GM12878 (cell line): ENCODE data around the gene TMEM239. TPM values are rescaled to one million over a fixed set of nuclear protein-coding genes. Genes with fewer than 3 reads are reported as not detected.

Experiments used
- ATAC-seq: fragments of 200-7000 bp; cut with Tn5 transposase; 3 replicates; pipeline ENCODE4 v1.9.1; 2020; ENCODE audit warnings: mild to moderate bottlenecking, moderate library complexity
- BruUV-seq: library from RNA; stranded (reverse); fragments of 400-500 nt; replicated peaks from 2 replicates; lab custom pipeline; 2021; lab: Mats Ljungman, UMichigan
- CTCF ChIA-PET: fragments of 300-600 bp; sonication (Branson Sonifier 250); formaldehyde crosslinking; extraction: SDS; loops from one replicate; lab custom pipeline; 2021; ENCODE audit warnings: inconsistent platforms; lab: Yijun Ruan, JAX
- POLR2A ChIA-PET: fragments of 350-600 bp; formaldehyde crosslinking; extraction: SDS; loops from one replicate; lab custom pipeline; 2021; ENCODE audit warnings: inconsistent platforms; lab: Charles Lee
- RAD21 ChIA-PET: fragments of 300-600 bp; sonication (Branson Sonifier 250); formaldehyde crosslinking; loops from one replicate; lab custom pipeline; 2023; ENCODE audit warnings: antibody characterized with exemption; ENCODE audit not compliant: unreplicated experiment; lab: Charles Lee
- SMC1A ChIA-PET: fragments of 300-600 bp; sonication (Branson Sonifier 250); formaldehyde crosslinking; loops from one replicate; lab custom pipeline; 2023; ENCODE audit not compliant: unreplicated experiment, uncharacterized antibody; lab: Charles Lee
- DNase-seq: peaks from one replicate; pipeline ENCODE4 v3.0.0-alpha.2; 2011; ENCODE audit warnings: low read depth, low spot score
- FAIRE-seq: peaks from 3 replicates; lab custom pipeline; 2011; peaks lifted over from hg19 to GRCh38; lab: Jason Lieb, UNC
- H2AFZ ChIP-seq: 2 replicates; pipeline ENCODE4 v1.6.0; 2011; ENCODE audit warnings: low read depth, low read length, control low read depth; ENCODE audit not compliant: control insufficient read depth
- H3K27ac ChIP-seq: 2 replicates; pipeline ENCODE4 v1.5.1; 2011; ENCODE audit warnings: control low read depth; ENCODE audit not compliant: control insufficient read depth, insufficient read depth
- H3K27me3 ChIP-seq, 2 experiments: replicated peaks in 1 of 2; 2 replicates each; pipeline versions ENCODE4 v1.6.0 to v1.6.1; 2011; ENCODE audit warnings: low read length in 1 of 2; ENCODE audit not compliant: control insufficient read depth in 2 of 2, insufficient read depth in 2 of 2
- H3K36me3 ChIP-seq, 2 experiments: 2 replicates each; pipeline ENCODE4 v1.5.1; 2011; ENCODE audit warnings: low read length in 1 of 2; ENCODE audit not compliant: control insufficient read depth in 2 of 2, insufficient read depth in 2 of 2
- H3K4me1 ChIP-seq: 2 replicates; pipeline ENCODE4 v1.6.1; 2011; ENCODE audit warnings: mild to moderate bottlenecking, low read length, moderate library complexity, mixed read lengths; ENCODE audit not compliant: control insufficient read depth, insufficient read depth
- H3K4me2 ChIP-seq: 2 replicates; pipeline ENCODE4 v1.6.0; 2011; ENCODE audit warnings: control low read depth; ENCODE audit not compliant: control insufficient read depth, insufficient read depth
- H3K4me3 ChIP-seq: fragments of 200-600 bp; sonication (generic); 2 replicates; pipeline ENCODE4 v1.5.1; 2016
- H3K79me2 ChIP-seq: 2 replicates; pipeline ENCODE4 v1.6.0; 2011; ENCODE audit warnings: low read length; ENCODE audit not compliant: control insufficient read depth, insufficient read depth
- H3K9ac ChIP-seq: 2 replicates; pipeline ENCODE4 v1.8.0; 2011; ENCODE audit warnings: low read length, control low read depth, mixed read lengths; ENCODE audit not compliant: control insufficient read depth, insufficient read depth
- H3K9me3 ChIP-seq: replicated peaks from 3 replicates; pipeline ENCODE4 v1.5.1; 2011; ENCODE audit warnings: mild to moderate bottlenecking, low read length; ENCODE audit not compliant: control insufficient read depth, insufficient read depth
- H4K20me1 ChIP-seq: 2 replicates; pipeline ENCODE4 v1.6.0; 2011; ENCODE audit not compliant: control insufficient read depth, insufficient read depth
- CBX3 ChIP-seq: fragments of 200-600 bp; sonication (generic); IDR thresholded peaks from 2 replicates; pipeline ENCODE4 v1.6.1; 2016; ENCODE audit warnings: low read depth, borderline replicate concordance
- EP300 ChIP-seq, 2 experiments: fragments of 150-350 bp in 1 of 2; IDR thresholded peaks; 2 replicates each; pipeline ENCODE4 v1.6.1; 2011 to 2012; ENCODE audit warnings: low read depth in 2 of 2, low read length in 2 of 2, borderline replicate concordance in 1 of 2, improper control_type of control experiment in 1 of 2, inconsistent platforms in 1 of 2; ENCODE audit not compliant: control insufficient read depth in 1 of 2
- ESRRA ChIP-seq: IDR thresholded peaks from 2 replicates; pipeline ENCODE4 v1.6.1; 2012; ENCODE audit warnings: mild to moderate bottlenecking, low read length, improper control_type of control experiment
- NFYA ChIP-seq: IDR thresholded peaks from 2 replicates; pipeline ENCODE4 v1.6.1; 2011; ENCODE audit warnings: low read depth, mild to moderate bottlenecking, low read length, improper control_type of control experiment, borderline replicate concordance
- WGBS: methylation state at CpG from one replicate; pipeline ENCODE4 v1.1.6; 2016; ENCODE audit warnings: low lambda C conversion rate; ENCODE audit not compliant: insufficient replicate concordance, insufficient coverage; ENCODE audit errors: missing lambda C conversion rate; 5-methylcytosine and 5-hydroxymethylcytosine counted together
- in situ Hi-C: fragments of 300-500 bp; cut with MboI; formaldehyde crosslinking; loops from 9 replicates; pipeline ENCODE4 v1.14.3; 2018; ENCODE audit warnings: mixed read lengths
- intact Hi-C: fragments of 100-400 bp; cut with micrococcal nuclease; formaldehyde crosslinking; loops from one replicate; pipeline ENCODE4 v1.14.2; 2022; ENCODE audit not compliant: unreplicated experiment
- polyA plus RNA-seq, 11 experiments: library from polyadenylated mRNA; depleted of rRNA in 4 of 11; unstranded in 6 of 11; stranded (reverse) in 5 of 11; fragments of >200 nt; fragmentation: Nextera tagmentation in 4 of 11; fragmentation: Illumina TruSeq in 1 of 11; extraction: Ambion mirVana in 4 of 11; extraction: Trizol in 1 of 11; gene quantifications; 1 replicate in 1 of 11; 2 replicates in 10 of 11; pipeline versions ENCODE4 v1.2.1 to v1.2.3, GENCODE V29; 2011 to 2016; ENCODE audit warnings: inconsistent platforms in 2 of 11, missing spikeins in 2 of 11, low read depth in 1 of 11
- total RNA-seq, 4 experiments: library from RNA; depleted of rRNA in 3 of 4; stranded (reverse); fragments of >200 nt in 3 of 4; fragmentation: Illumina TruSeq in 1 of 4; extraction: Trizol in 1 of 4; gene quantifications; 2 replicates each; pipeline versions ENCODE4 v1.2.1 to v1.2.3, GENCODE V29; 2013 to 2021
- TF ChIP-seq, protein P1 (sequence below): fragments of 450-650 bp; IDR thresholded peaks from 2 replicates; pipeline ENCODE4 v1.6.1; 2017; ENCODE audit warnings: antibody characterized with exemption, mild to moderate bottlenecking, moderate library complexity

The TMEM239 gene
- total and polyA plus RNA-seq, 10 of the 15 experiments (the other 5 are each of a cell fraction or from before 2014, with no cell fraction given): not detected

DNA sequence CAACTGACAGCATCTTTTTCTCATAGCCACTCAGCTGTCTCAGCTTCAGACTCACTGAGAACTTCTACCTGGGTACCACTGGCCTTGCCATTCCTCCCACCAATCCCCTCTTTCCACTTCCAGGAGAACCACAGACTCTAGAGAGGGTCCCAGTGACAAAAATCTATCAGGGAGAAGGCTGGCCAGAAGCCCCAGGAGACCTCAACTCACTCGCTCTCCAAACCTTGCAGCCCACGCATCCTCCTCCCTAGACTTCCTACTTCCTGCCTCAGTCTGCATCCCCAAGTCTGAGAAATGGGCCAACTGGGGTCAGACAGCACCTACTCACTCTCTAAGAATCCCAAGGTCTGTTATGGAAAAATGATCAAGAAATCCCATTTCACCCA, 1.2 kb downstream of the TMEM239 start:
- Histone ChIP-seq H3K79me2 (no peaks in the 10 kb centered on the region), H4K20me1 (no peaks in the 10 kb centered on the region), H3K27me3 (no peaks in the 10 kb centered on the region; a peak in 1 of 4 replicates), H3K4me1 (no peaks in the 10 kb centered on the region), H3K36me3 (no peaks in the 10 kb centered on the region), H3K9me3 (no peaks in the 10 kb centered on the region), H3K4me2 (no peak overlapping the region), H3K4me3 (no peak overlapping the region), H3K27ac (no peak overlapping the region), H2AFZ (no peak overlapping the region), H3K9ac (no peak overlapping the region)
- CTCF ChIA-PET: no interaction called here
- RAD21 ChIA-PET: no interaction called here
- intact Hi-C loops (no loop called here), in situ Hi-C loops (no loop called here)
- BruUV-seq: no TSS peak
- ATAC-seq: no peak
- SMC1A ChIA-PET: no interaction called here
- no peak for TF ChIP-seq CBX3
- no peak for TF ChIP-seq ESRRA
- no peak for TF ChIP-seq NFYA
- TF ChIP-seq EP300 (IDR thresholded peaks at IDR 0.05; ENCODE audit: borderline replicate concordance in 1 of 2, control insufficient read depth in 1 of 2, low read depth in 2 of 2, low read length in 2 of 2): no peak
- TF ChIP-seq, protein P1, sequence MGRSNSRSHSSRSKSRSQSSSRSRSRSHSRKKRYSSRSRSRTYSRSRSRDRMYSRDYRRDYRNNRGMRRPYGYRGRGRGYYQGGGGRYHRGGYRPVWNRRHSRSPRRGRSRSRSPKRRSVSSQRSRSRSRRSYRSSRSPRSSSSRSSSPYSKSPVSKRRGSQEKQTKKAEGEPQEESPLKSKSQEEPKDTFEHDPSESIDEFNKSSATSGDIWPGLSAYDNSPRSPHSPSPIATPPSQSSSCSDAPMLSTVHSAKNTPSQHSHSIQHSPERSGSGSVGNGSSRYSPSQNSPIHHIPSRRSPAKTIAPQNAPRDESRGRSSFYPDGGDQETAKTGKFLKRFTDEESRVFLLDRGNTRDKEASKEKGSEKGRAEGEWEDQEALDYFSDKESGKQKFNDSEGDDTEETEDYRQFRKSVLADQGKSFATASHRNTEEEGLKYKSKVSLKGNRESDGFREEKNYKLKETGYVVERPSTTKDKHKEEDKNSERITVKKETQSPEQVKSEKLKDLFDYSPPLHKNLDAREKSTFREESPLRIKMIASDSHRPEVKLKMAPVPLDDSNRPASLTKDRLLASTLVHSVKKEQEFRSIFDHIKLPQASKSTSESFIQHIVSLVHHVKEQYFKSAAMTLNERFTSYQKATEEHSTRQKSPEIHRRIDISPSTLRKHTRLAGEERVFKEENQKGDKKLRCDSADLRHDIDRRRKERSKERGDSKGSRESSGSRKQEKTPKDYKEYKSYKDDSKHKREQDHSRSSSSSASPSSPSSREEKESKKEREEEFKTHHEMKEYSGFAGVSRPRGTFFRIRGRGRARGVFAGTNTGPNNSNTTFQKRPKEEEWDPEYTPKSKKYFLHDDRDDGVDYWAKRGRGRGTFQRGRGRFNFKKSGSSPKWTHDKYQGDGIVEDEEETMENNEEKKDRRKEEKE: no peak
- POLR2A ChIA-PET: no interaction called here
- DNase-seq: no peak
- WGBS: 100% methylated on average over 2 of the region's 2 CpGs
- no peak for FAIRE-seq
